Transverse colon (tissue), 3 donors: ENCODE results near the gene PLCH1.

Experiments
- CTCF ChIP-seq, 5 experiments: fragments of 200-600 bp in 3 of 5; fragments of 450-650 bp in 2 of 5; sonication (generic) in 3 of 5; IDR thresholded peaks; 1 replicate in 2 of 5; 2 replicates in 3 of 5; pipeline ENCODE4 v1.5.1; 2016 to 2017; ENCODE audit warnings: antibody characterized with exemption in 5 of 5, inconsistent platforms in 3 of 5, mild to moderate bottlenecking in 2 of 5, moderate library complexity in 1 of 5
- POLR2A ChIP-seq: fragments of 450-650 bp; IDR thresholded peaks from one replicate; pipeline ENCODE4 v1.6.1; 2016; ENCODE audit warnings: antibody characterized with exemption, mild to moderate bottlenecking, moderate library complexity

- TF ChIP-seq POLR2A (no peak), CTCF (IDR thresholded peaks at IDR 0.05) (no peak)
Observed at GRCh38 chr3:155682426-155683343, 62.2 kb downstream of the PLCH1 start.
